HepG2 (cell line): Measurements from ENCODE around the gene WSB1. TPM values are rescaled to one million over a fixed set of nuclear protein-coding genes. Genes with fewer than 3 reads are reported as not detected.

Experiments
- ATAC-seq: fragments of 200-7000 bp; cut with Tn5 transposase; 3 replicates; pipeline ENCODE4 v1.9.1; 2020; ENCODE audit warnings: mild to moderate bottlenecking, moderate library complexity
- BruUV-seq: library from RNA; stranded (reverse); fragments of 400-500 nt; replicated peaks from 2 replicates; lab custom pipeline; 2021; lab: Mats Ljungman, UMichigan
- CTCF ChIA-PET: fragments of 300-600 bp; formaldehyde crosslinking; extraction: SDS; loops from one replicate; lab custom pipeline; 2021; ENCODE audit warnings: low total read pairs, inconsistent platforms, low intra/inter-chr PET ratio; lab: Yijun Ruan, JAX
- POLR2A ChIA-PET: fragments of 350-600 bp; sonication (Branson Sonifier 250); formaldehyde crosslinking; loops from one replicate; lab custom pipeline; 2020; ENCODE audit warnings: antibody characterized with exemption, inconsistent platforms; lab: Yijun Ruan, JAX
- DNase-seq: peaks from one replicate; pipeline ENCODE4 v3.0.0-alpha.2; 2015; ENCODE audit warnings: low spot score
- FAIRE-seq: peaks from 3 replicates; lab custom pipeline; 2011; peaks lifted over from hg19 to GRCh38; lab: Jason Lieb, UNC
- H2AFZ ChIP-seq: one replicate; pipeline ENCODE4 v1.6.1; 2011; ENCODE audit warnings: low read length, inconsistent platforms
- H3K27ac ChIP-seq: fragments of 300-600 bp; 3 replicates; pipeline ENCODE4 v1.8.0; 2011; ENCODE audit warnings: mixed run types, mild to moderate bottlenecking, mixed read lengths, low read length, inconsistent platforms; ENCODE audit not compliant: insufficient read depth; ENCODE audit errors: extremely low read length
- H3K27me3 ChIP-seq, 2 experiments: fragments of 200-600 bp in 1 of 2; 2 replicates in 1 of 2; 3 replicates in 1 of 2; pipeline versions ENCODE4 v1.6.0 to v1.8.0; 2011; ENCODE audit warnings: low read length in 2 of 2, mild to moderate bottlenecking in 2 of 2, moderate library complexity in 2 of 2, inconsistent platforms in 1 of 2; ENCODE audit not compliant: insufficient read depth in 2 of 2, control insufficient read depth in 1 of 2
- H3K36me3 ChIP-seq, 2 experiments: fragments of 200-600 bp in 1 of 2; replicated peaks in 1 of 2; 2 replicates in 1 of 2; 3 replicates in 1 of 2; pipeline versions ENCODE4 v1.5.1 to v1.8.0; 2011; ENCODE audit warnings: low read length in 2 of 2, inconsistent platforms in 1 of 2; ENCODE audit not compliant: insufficient read depth in 2 of 2, control insufficient read depth in 1 of 2
- H3K4me1 ChIP-seq: 2 replicates; pipeline ENCODE4 v1.5.1; 2012; ENCODE audit warnings: low read length, inconsistent platforms; ENCODE audit not compliant: insufficient read depth
- H3K4me2 ChIP-seq: 2 replicates; pipeline ENCODE4 v1.6.0; 2011; ENCODE audit warnings: low read depth, low read length, inconsistent platforms
- H3K4me3 ChIP-seq, 3 experiments: fragments of 200-600 bp in 1 of 3; sonication (generic), shearing (Covaris generic) in 1 of 3; replicated peaks in 1 of 3; 2 replicates each; pipeline ENCODE4 v1.5.1; 2011 to 2016; ENCODE audit warnings: low read length in 3 of 3, inconsistent platforms in 2 of 3, low read depth in 2 of 3, mild to moderate bottlenecking in 2 of 3, control low read depth in 1 of 3, mixed read lengths in 1 of 3; ENCODE audit not compliant: insufficient read depth in 1 of 3
- H3K79me2 ChIP-seq: one replicate; pipeline ENCODE4 v1.6.1; 2011; ENCODE audit warnings: low read length, inconsistent platforms; ENCODE audit not compliant: insufficient read depth
- H3K9ac ChIP-seq: 2 replicates; pipeline ENCODE4 v1.6.0; 2011; ENCODE audit warnings: mild to moderate bottlenecking, low read depth, low read length, inconsistent platforms; ENCODE audit not compliant: insufficient read depth
- H3K9me3 ChIP-seq: 2 replicates; pipeline ENCODE4 v1.5.1; 2012; ENCODE audit warnings: mild to moderate bottlenecking, low read length
- H4K20me1 ChIP-seq: 2 replicates; pipeline ENCODE4 v1.6.0; 2011; ENCODE audit warnings: inconsistent platforms, mild to moderate bottlenecking, low read length, moderate library complexity; ENCODE audit not compliant: insufficient read depth
- BCL3 ChIP-seq: sonication (generic); formaldehyde crosslinking; IDR thresholded peaks from 2 replicates; pipeline ENCODE4 v1.5.1; 2020; ENCODE audit warnings: mild to moderate bottlenecking, missing genetic modification reagents, moderate library complexity
- KLF13 ChIP-seq: sonication (generic); formaldehyde crosslinking; IDR thresholded peaks from 2 replicates; pipeline ENCODE4 v1.4.0; 2020; ENCODE audit warnings: mild to moderate bottlenecking, missing genetic modification reagents
- SIX1 ChIP-seq: sonication (generic); formaldehyde crosslinking; IDR thresholded peaks from 2 replicates; pipeline ENCODE4 v1.4.0; 2020; ENCODE audit warnings: missing genetic modification reagents, borderline replicate concordance
- SIX4 ChIP-seq: sonication (generic); formaldehyde crosslinking; IDR thresholded peaks from 2 replicates; pipeline ENCODE4 v1.4.0; 2020; ENCODE audit warnings: missing genetic modification reagents
- ZBTB33 ChIP-seq: sonication (generic); formaldehyde crosslinking; IDR thresholded peaks from 2 replicates; pipeline ENCODE4 v1.4.0; 2020; ENCODE audit warnings: missing genetic modification reagents
- ZBTB42 ChIP-seq: sonication (generic); formaldehyde crosslinking; IDR thresholded peaks from 2 replicates; pipeline ENCODE4 v1.5.0; 2020; ENCODE audit warnings: mild to moderate bottlenecking, missing genetic modification reagents
- ZMYM2 ChIP-seq: sonication (generic); formaldehyde crosslinking; IDR thresholded peaks from 2 replicates; pipeline ENCODE4 v1.8.0; 2022; ENCODE audit warnings: mild to moderate bottlenecking, missing genetic modification reagents
- ZNF121 ChIP-seq: sonication (generic); formaldehyde crosslinking; IDR thresholded peaks from 2 replicates; pipeline ENCODE4 v1.5.0; 2020; ENCODE audit warnings: mild to moderate bottlenecking, missing genetic modification reagents
- ZNF446 ChIP-seq: sonication (generic); formaldehyde crosslinking; IDR thresholded peaks from 2 replicates; pipeline ENCODE4 v1.5.0; 2020; ENCODE audit warnings: mild to moderate bottlenecking, missing genetic modification reagents
- ZNF816 ChIP-seq: sonication (generic); formaldehyde crosslinking; IDR thresholded peaks from 2 replicates; pipeline ENCODE4 v1.8.0; 2022; ENCODE audit warnings: missing genetic modification reagents, mild to moderate bottlenecking, borderline replicate concordance
- ZNF891 ChIP-seq: sonication (generic); formaldehyde crosslinking; IDR thresholded peaks from 2 replicates; pipeline ENCODE4 v1.5.0; 2020; ENCODE audit warnings: mild to moderate bottlenecking, missing genetic modification reagents
- ZSCAN29 ChIP-seq: sonication (generic); formaldehyde crosslinking; conservative IDR thresholded peaks from 2 replicates; pipeline ENCODE4 v1.4.0; 2020; ENCODE audit warnings: mild to moderate bottlenecking, missing genetic modification reagents
- WGBS: methylation state at CpG from one replicate; pipeline ENCODE4 v1.1.6; 2017; ENCODE audit warnings: low lambda C conversion rate; 5-methylcytosine and 5-hydroxymethylcytosine counted together
- in situ Hi-C: cut with HindIII; loops from 2 replicates; pipeline ENCODE4 v1.10.0; 2017; ENCODE audit warnings: low pct_unique_long_range_greater_than_20kb; ENCODE audit not compliant: extremely low pct_ligation_motif_present
- intact Hi-C: fragments of 100-400 bp; cut with micrococcal nuclease; formaldehyde crosslinking; loops from one replicate; pipeline ENCODE4 v1.10.0; 2022; ENCODE audit not compliant: unreplicated experiment
- polyA plus RNA-seq, 8 experiments: library from polyadenylated mRNA; depleted of rRNA in 3 of 8; stranded (reverse) in 7 of 8; unstranded in 1 of 8; fragments of >200 nt; fragmentation: Illumina TruSeq in 4 of 8; extraction: Trizol in 4 of 8; gene quantifications; 2 replicates each; pipeline versions ENCODE4 v1.2.1 to v1.2.3, GENCODE V29; 2011 to 2016; ENCODE audit warnings: low read depth in 4 of 8, missing spikeins in 1 of 8, mixed read lengths in 1 of 8; ENCODE audit not compliant: insufficient read depth in 1 of 8
- total RNA-seq, 5 experiments: library from RNA; depleted of rRNA; stranded (reverse); fragments of >200 nt; fragmentation: Illumina TruSeq; extraction: Trizol; gene quantifications; 2 replicates each; pipeline ENCODE4 v1.2.3, GENCODE V29; 2016; ENCODE audit warnings: low read depth in 1 of 5

The WSB1 gene
- total and polyA plus RNA-seq, 2 of the 13 experiments (the other 11 are each of a cell fraction or from before 2014, with no cell fraction given): 81.3 to 294 TPM

- FAIRE-seq (no peak), ATAC-seq (peak; percentile 32; the same call in 1 of the 3 replicates), DNase-seq (peak; percentile 28)
- Histone ChIP-seq H2AFZ (no peak overlapping the region), H4K20me1 (peaks cover 3% of the 10 kb centered on the region), H3K9ac (no peak overlapping the region), H3K36me3 (no peaks in the 10 kb centered on the region), H3K79me2 (peaks cover 21% of the 10 kb centered on the region), H3K4me1 (peaks cover 36% of the 10 kb centered on the region), H3K4me3 (no peak overlapping the region), H3K9me3 (no peaks in the 10 kb centered on the region), H3K27ac (no peak overlapping the region), H3K4me2 (no peak overlapping the region), H3K27me3 (no peaks in the 10 kb centered on the region; a peak in 1 of 5 replicates)
- peak; percentile 69; the same call in 1 of the 2 replicates for TF ChIP-seq SIX4 (CRISPR knock-in tag)
- TF ChIP-seq ZNF816 (CRISPR knock-in tag): no peak
- TF ChIP-seq SIX1 (CRISPR knock-in tag): peak; percentile 36; the same call in 1 of the 2 replicates
- no TSS peak for BruUV-seq
- in situ Hi-C loops (loop anchor here (5.0 kb wide), 1 partner anchor 44 kb away; no protein-coding TSS in a partner anchor), intact Hi-C loops (no loop called here)
- CTCF ChIA-PET: no interaction called here
- WGBS: 64% methylated on average over 3 of the region's 3 CpGs
- POLR2A ChIA-PET: no interaction called here
Observed at GRCh38 chr17:27290916-27291598, 2.9 kb upstream of the WSB1 start.

- BruUV-seq: TSS peak; percentile 98
- H3K4me3 ChIP-seq: peak overlapping the region; percentile 93 to 99 (median 94)
- CTCF ChIA-PET: no interaction called here
Observed at GRCh38 chr17:27293359-27293897, 486 bp upstream of the WSB1 start.

More at GRCh38 chr17:27293359-27293897, 486 bp upstream of the WSB1 start:
- DNase-seq: no peak
- intact Hi-C loops: no loop called here
- in situ Hi-C loops: loop anchor here (5.0 kb wide), 1 partner anchor 46 kb away; no protein-coding TSS in a partner anchor
- no peaks in the 10 kb centered on the region; a peak in 1 of 5 replicates for H3K27me3 ChIP-seq
- H3K4me1 ChIP-seq: peaks cover 52% of the 10 kb centered on the region
- H3K79me2 ChIP-seq: peaks cover 45% of the 10 kb centered on the region
- H3K4me2 ChIP-seq: peak overlapping the region; percentile 82
- ATAC-seq: no peak
- WGBS: 90% methylated on average over 15 of the region's 15 CpGs
- no peaks in the 10 kb centered on the region for H3K36me3 ChIP-seq
- H4K20me1 ChIP-seq: peaks cover 25% of the 10 kb centered on the region
- POLR2A ChIA-PET: interaction anchor here (0.7 to 3.0 kb wide), 11 partner anchors 11 to 48 kb away, joined by 3 to 54 read pairs (median 11); no protein-coding TSS in a partner anchor
- H3K27ac ChIP-seq: peak overlapping the region; percentile 94
- no peak for FAIRE-seq
- no peaks in the 10 kb centered on the region for H3K9me3 ChIP-seq
- peak overlapping the region; percentile 93 for H3K9ac ChIP-seq
- peak overlapping the region; percentile 32 for H2AFZ ChIP-seq
- TF ChIP-seq BCL3 (CRISPR knock-in tag): no peak
- TF ChIP-seq ZMYM2 (CRISPR knock-in tag): 0 out of 2 replicates have a peak, but pooled peaks have one; percentile 40
- TF ChIP-seq ZNF446 (CRISPR knock-in tag): peak; percentile 1; the same call in 1 of the 2 replicates
- TF ChIP-seq KLF13 (CRISPR knock-in tag): peak; percentile 4; the same call in 1 of the 2 replicates
- 0 out of 2 replicates have a peak, but pooled peaks have one; percentile 35 for TF ChIP-seq ZNF121 (CRISPR knock-in tag)
- TF ChIP-seq ZBTB42: no peak
- TF ChIP-seq ZSCAN29 (CRISPR knock-in tag): 0 out of 2 replicates have a peak, but pooled peaks have one; percentile 2
- 0 out of 2 replicates have a peak, but pooled peaks have one; percentile 9 for TF ChIP-seq ZNF891 (CRISPR knock-in tag)
- peak; percentile 10; the same call in 1 of the 2 replicates for TF ChIP-seq ZBTB33 (CRISPR knock-in tag)
- TF ChIP-seq, all 625 proteins: peak for 7
